IMR-90 (cell line): ENCODE data around the gene AATF. TPM values are rescaled to one million over a fixed set of nuclear protein-coding genes. Genes with fewer than 3 reads are reported as not detected.

ENCODE experiments used
- ATAC-seq: fragments of 200-7000 bp; cut with Tn5 transposase; 2 replicates; pipeline ENCODE4 v1.9.1; 2020; ENCODE audit warnings: low read depth, mild to moderate bottlenecking, moderate library complexity
- BruUV-seq: library from RNA; stranded (reverse); fragments of 400-500 nt; replicated peaks from 2 replicates; lab custom pipeline; 2021; lab: Mats Ljungman, UMichigan
- CTCF ChIA-PET: fragments of 300-600 bp; formaldehyde crosslinking; extraction: SDS; loops from one replicate; lab custom pipeline; 2021; ENCODE audit warnings: antibody characterized with exemption; lab: Yijun Ruan, JAX
- POLR2A ChIA-PET: fragments of 300-600 bp; sonication (Branson Sonifier 250); formaldehyde crosslinking; loops from one replicate; lab custom pipeline; 2022; ENCODE audit warnings: antibody characterized with exemption; ENCODE audit not compliant: unreplicated experiment; lab: Charles Lee
- DNase-seq: peaks from one replicate; pipeline ENCODE4 v3.0.0; 2013
- H2AFZ ChIP-seq: replicated peaks from 2 replicates; pipeline ENCODE3; 2013; ENCODE audit warnings: low read length, mild to moderate bottlenecking; ENCODE audit not compliant: poor library complexity
- H2AK5ac ChIP-seq: 2 replicates; pipeline ENCODE4 v1.6.1; 2013; ENCODE audit warnings: low read depth, low read length, inconsistent platforms
- H2AK9ac ChIP-seq: replicated peaks from 2 replicates; pipeline ENCODE3; 2013; ENCODE audit warnings: mild to moderate bottlenecking, low read depth, low read length, moderate library complexity; ENCODE audit not compliant: poor library complexity
- H2BK120ac ChIP-seq: 2 replicates; pipeline ENCODE4 v1.6.1; 2013; ENCODE audit warnings: low read depth, low read length, inconsistent platforms
- H2BK15ac ChIP-seq: 3 replicates; pipeline ENCODE4 v1.6.1; 2013; ENCODE audit warnings: low read depth, low read length, inconsistent platforms
- H2BK20ac ChIP-seq: 2 replicates; pipeline ENCODE4 v1.6.1; 2013; ENCODE audit warnings: low read depth, mild to moderate bottlenecking, inconsistent platforms, low read length, moderate library complexity
- H2BK5ac ChIP-seq: 2 replicates; pipeline ENCODE4 v1.6.1; 2013; ENCODE audit warnings: mild to moderate bottlenecking, low read depth, low read length, inconsistent platforms; ENCODE audit not compliant: poor library complexity, severe bottlenecking
- H3K14ac ChIP-seq: replicated peaks from 2 replicates; pipeline ENCODE4 v1.6.1; 2013; ENCODE audit warnings: low read depth, low read length, inconsistent platforms
- H3K18ac ChIP-seq: 2 replicates; pipeline ENCODE4 v1.6.1; 2013; ENCODE audit warnings: low read depth, low read length, control low read depth
- H3K23ac ChIP-seq: 2 replicates; pipeline ENCODE4 v1.6.1; 2013; ENCODE audit warnings: low read depth, low read length, inconsistent platforms
- H3K27ac ChIP-seq: 2 replicates; pipeline ENCODE4 v1.5.1; 2013; ENCODE audit warnings: mild to moderate bottlenecking, control low read depth, low read length; ENCODE audit not compliant: insufficient read depth
- H3K27me3 ChIP-seq: 2 replicates; pipeline ENCODE4 v1.6.1; 2013; ENCODE audit warnings: low read length; ENCODE audit not compliant: control insufficient read depth, insufficient read depth
- H3K36me3 ChIP-seq: 2 replicates; pipeline ENCODE4 v1.6.1; 2013; ENCODE audit warnings: low read length, mixed read lengths; ENCODE audit not compliant: control insufficient read depth, insufficient read depth
- H3K4ac ChIP-seq: 2 replicates; pipeline ENCODE4 v1.6.1; 2013; ENCODE audit warnings: low read depth, low read length, inconsistent platforms
- H3K4me1 ChIP-seq: 2 replicates; pipeline ENCODE4 v1.6.1; 2013; ENCODE audit warnings: low read length, mixed read lengths; ENCODE audit not compliant: control insufficient read depth, insufficient read depth
- H3K4me2 ChIP-seq: 2 replicates; pipeline ENCODE4 v1.6.1; 2013; ENCODE audit warnings: low read depth, mild to moderate bottlenecking, control low read depth, low read length, moderate library complexity
- H3K4me3 ChIP-seq: 2 replicates; pipeline ENCODE4 v1.5.1; 2013; ENCODE audit warnings: low read depth, mild to moderate bottlenecking, control low read depth, low read length, moderate library complexity; ENCODE audit not compliant: insufficient read depth
- H3K56ac ChIP-seq: 2 replicates; pipeline ENCODE4 v1.6.1; 2013; ENCODE audit warnings: low read length, inconsistent platforms; ENCODE audit not compliant: insufficient read depth; ENCODE audit errors: extremely low read depth
- H3K79me1 ChIP-seq, 2 experiments: 2 replicates each; pipeline ENCODE4 v1.6.1; 2013; ENCODE audit warnings: low read length in 2 of 2, inconsistent platforms in 1 of 2, low read depth in 1 of 2
- H3K9ac ChIP-seq: 2 replicates; pipeline ENCODE4 v1.6.1; 2013; ENCODE audit warnings: low read depth, low read length, control low read depth
- H3K9me1 ChIP-seq: 2 replicates; pipeline ENCODE4 v1.6.1; 2013; ENCODE audit warnings: low read length, inconsistent platforms; ENCODE audit not compliant: insufficient read depth
- H3K9me3 ChIP-seq: 2 replicates; pipeline ENCODE4 v1.6.1; 2013; ENCODE audit warnings: low read length; ENCODE audit not compliant: control insufficient read depth, insufficient read depth
- H4K20me1 ChIP-seq: 2 replicates; pipeline ENCODE4 v1.6.1; 2013; ENCODE audit warnings: low read length, inconsistent platforms; ENCODE audit not compliant: insufficient read depth
- H4K5ac ChIP-seq: 2 replicates; pipeline ENCODE4 v1.6.1; 2013; ENCODE audit warnings: mild to moderate bottlenecking, low read depth, low read length, control low read depth
- H4K8ac ChIP-seq, 2 experiments: 2 replicates each; pipeline ENCODE4 v1.6.1; 2013; ENCODE audit warnings: low read depth in 2 of 2, low read length in 2 of 2, control low read depth in 1 of 2, inconsistent platforms in 1 of 2
- H4K91ac ChIP-seq: 2 replicates; pipeline ENCODE4 v1.6.1; 2013; ENCODE audit warnings: low read depth, low read length, inconsistent platforms; ENCODE audit not compliant: insufficient read depth
- CEBPB ChIP-seq: IDR thresholded peaks from 2 replicates; pipeline ENCODE4 v1.6.1; 2012; ENCODE audit warnings: low read depth, low read length, improper control_type of control experiment
- WGBS, 2 experiments: methylation state at CpG; one replicate each; pipeline versions ENCODE4 v1.1.5 to v1.1.7; 2013; ENCODE audit warnings: missing lambda C conversion rate in 2 of 2; ENCODE audit not compliant: insufficient read length in 1 of 2; ENCODE audit errors: extremely low coverage in 2 of 2; 5-methylcytosine and 5-hydroxymethylcytosine counted together
- dilution Hi-C: fragments of 300-500 bp; cut with HindIII; formaldehyde crosslinking; loops from one replicate; pipeline ENCODE4 v1.14.3; 2018; ENCODE audit warnings: low sequenced_read_pairs; ENCODE audit not compliant: unreplicated experiment
- in situ Hi-C: fragments of 300-500 bp; cut with MboI; formaldehyde crosslinking; loops from 3 replicates; pipeline ENCODE4 v1.14.3; 2019; ENCODE audit warnings: low sequenced_read_pairs, inconsistent platforms, mixed read lengths
- intact Hi-C: fragments of 100-400 bp; cut with micrococcal nuclease; formaldehyde crosslinking; loops from 2 replicates; pipeline ENCODE4 v1.10.0; 2022
- polyA plus RNA-seq, 3 experiments: library from polyadenylated mRNA; depleted of rRNA; stranded (reverse); fragments of >200 nt; gene quantifications; 2 replicates each; pipeline ENCODE4 v1.2.3, GENCODE V29; 2012; ENCODE audit warnings: low replicate concordance in 1 of 3
- total RNA-seq: library from RNA; depleted of rRNA; stranded (reverse); fragments of >200 nt; gene quantifications from 2 replicates; pipeline ENCODE4 v1.2.3, GENCODE V29; 2012
- TF ChIP-seq, protein P1 (sequence below): conservative IDR thresholded peaks from 2 replicates; pipeline ENCODE4 v1.5.1; 2012; ENCODE audit warnings: mild to moderate bottlenecking, low read depth, low read length, improper control_type of control experiment

The AATF gene
- total and polyA plus RNA-seq, 2 of the 4 experiments (the other 2 are of a cell fraction), result 21.0 to 34.8 TPM

GRCh38 chr17:36975922-36976515, 27.3 kb downstream of the AATF start:
- POLR2A ChIA-PET, result no interaction called here
- H3K14ac ChIP-seq, result no peak overlapping the region
- no peaks in the 10 kb centered on the region for H3K9me1 ChIP-seq
- ATAC-seq (no peak), DNase-seq (no peak)
- H3K4me1 ChIP-seq, result peaks cover 1% of the 10 kb centered on the region; the same call in 1 of the 2 replicates
- dilution Hi-C loops, result no loop called here
- H3K36me3 ChIP-seq, result no peaks in the 10 kb centered on the region
- H2AK9ac ChIP-seq, result no peak overlapping the region
- no peaks in the 10 kb centered on the region for H3K9me3 ChIP-seq
- H2BK20ac ChIP-seq, result no peak overlapping the region
- no peak overlapping the region for H2AK5ac ChIP-seq
- no peak overlapping the region for H3K9ac ChIP-seq
- no peak overlapping the region for H2BK120ac ChIP-seq
- intact Hi-C loops, result no loop called here
- H3K4me2 ChIP-seq, result no peak overlapping the region
- no CpG with 5 or more reads among the region's 1 CpG for WGBS, 2 experiments
- H4K20me1 ChIP-seq, result no peaks in the 10 kb centered on the region; the same call in 1 of the 2 replicates
- no peak overlapping the region for H3K18ac ChIP-seq
- H3K4ac ChIP-seq, result no peak overlapping the region
- H3K27ac ChIP-seq, result no peak overlapping the region
- in situ Hi-C loops, result no loop called here
- H3K79me1 ChIP-seq, result peaks cover 2 to 29% of the 10 kb centered on the region in 2 experiments; a peak in 2 of 4 replicates
- no peak overlapping the region for H3K56ac ChIP-seq
- no peak overlapping the region for H2AFZ ChIP-seq
- TF ChIP-seq CEBPB, result peak; percentile 75
- TF ChIP-seq, protein P1, sequence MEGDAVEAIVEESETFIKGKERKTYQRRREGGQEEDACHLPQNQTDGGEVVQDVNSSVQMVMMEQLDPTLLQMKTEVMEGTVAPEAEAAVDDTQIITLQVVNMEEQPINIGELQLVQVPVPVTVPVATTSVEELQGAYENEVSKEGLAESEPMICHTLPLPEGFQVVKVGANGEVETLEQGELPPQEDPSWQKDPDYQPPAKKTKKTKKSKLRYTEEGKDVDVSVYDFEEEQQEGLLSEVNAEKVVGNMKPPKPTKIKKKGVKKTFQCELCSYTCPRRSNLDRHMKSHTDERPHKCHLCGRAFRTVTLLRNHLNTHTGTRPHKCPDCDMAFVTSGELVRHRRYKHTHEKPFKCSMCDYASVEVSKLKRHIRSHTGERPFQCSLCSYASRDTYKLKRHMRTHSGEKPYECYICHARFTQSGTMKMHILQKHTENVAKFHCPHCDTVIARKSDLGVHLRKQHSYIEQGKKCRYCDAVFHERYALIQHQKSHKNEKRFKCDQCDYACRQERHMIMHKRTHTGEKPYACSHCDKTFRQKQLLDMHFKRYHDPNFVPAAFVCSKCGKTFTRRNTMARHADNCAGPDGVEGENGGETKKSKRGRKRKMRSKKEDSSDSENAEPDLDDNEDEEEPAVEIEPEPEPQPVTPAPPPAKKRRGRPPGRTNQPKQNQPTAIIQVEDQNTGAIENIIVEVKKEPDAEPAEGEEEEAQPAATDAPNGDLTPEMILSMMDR, result no peak
- H4K91ac ChIP-seq, result no peak overlapping the region
- no peak overlapping the region for H4K8ac ChIP-seq
- H2BK5ac ChIP-seq, result no peak overlapping the region
- no peaks in the 10 kb centered on the region for H3K27me3 ChIP-seq
- no peak overlapping the region for H2BK15ac ChIP-seq
- H3K23ac ChIP-seq, result no peak overlapping the region
- CTCF ChIA-PET, result interaction anchor here (0.9 to 1.2 kb wide), 2 partner anchors 10 to 14 kb away, joined by 3 read pairs; no protein-coding TSS in a partner anchor
- no peak overlapping the region for H3K4me3 ChIP-seq
- no peak overlapping the region for H4K5ac ChIP-seq
- no TSS peak for BruUV-seq
